ENCODE measurements around the gene MGAT5.
"Not testable (repeated sequence)": the region's sequence is repeated elsewhere in the genome, so short reads cannot be mapped to it uniquely, and the experiment has no call there.

Gene MGAT5

GRCh38 chr2:134455426-134455825 is 201.6 kb downstream of the MGAT5 start:
- no peak for DNase-seq

- DNase-seq, result no peak
Observed at GRCh38 chr2:134457353-134457752, 203.5 kb downstream of the MGAT5 start.

- DNase-seq, result no peak
Observed at GRCh38 chr2:134457765-134458472, 204.0 kb downstream of the MGAT5 start.

- no peak for DNase-seq
Observed at GRCh38 chr2:134458473-134458853, 204.6 kb downstream of the MGAT5 start.

GRCh38 chr2:134458950-134459349 is 205.1 kb downstream of the MGAT5 start:
- DNase-seq, result no peak

GRCh38 chr2:134459706-134460406 is 206.0 kb downstream of the MGAT5 start:
- no peak for DNase-seq

- peak; percentile 52 for DNase-seq
Observed at GRCh38 chr2:134460583-134460998, 206.7 kb downstream of the MGAT5 start.

- no peak for DNase-seq
Observed at GRCh38 chr2:134461511-134461910, 207.6 kb downstream of the MGAT5 start.

- DNase-seq, result no peak
Observed at GRCh38 chr2:134462275-134462674, 208.4 kb downstream of the MGAT5 start.

GRCh38 chr2:134462791-134463698 is 209.2 kb downstream of the MGAT5 start:
- DNase-seq, result no peak

GRCh38 chr2:134463699-134464022 is 209.8 kb downstream of the MGAT5 start:
- no peak for DNase-seq

- no peak for DNase-seq
Observed at GRCh38 chr2:134465228-134466105, 211.6 kb downstream of the MGAT5 start.

GRCh38 chr2:134466141-134466540 is 212.3 kb downstream of the MGAT5 start:
- DNase-seq, result peak; percentile 47

- DNase-seq, result no peak
Observed at GRCh38 chr2:134468164-134468563, 214.3 kb downstream of the MGAT5 start.

- DNase-seq, result no peak
Observed at GRCh38 chr2:134468776-134469175, 214.9 kb downstream of the MGAT5 start.

- no peak for DNase-seq
Observed at GRCh38 chr2:134469516-134470115, 215.7 kb downstream of the MGAT5 start.

- no peak for DNase-seq
Observed at GRCh38 chr2:134470561-134471168, 216.8 kb downstream of the MGAT5 start.

GRCh38 chr2:134476982-134477381 is 223.1 kb downstream of the MGAT5 start:
- not testable (repeated sequence) for DNase-seq

- DNase-seq, result no peak
Observed at GRCh38 chr2:134479696-134480330, 225.9 kb downstream of the MGAT5 start.

- DNase-seq, result no peak
Observed at GRCh38 chr2:134482131-134482723, 228.4 kb downstream of the MGAT5 start.
